ENCODE measurements around the gene C4A. TPM values are rescaled to one million over a fixed set of nuclear protein-coding genes. Genes with fewer than 3 reads are reported as not detected.
"Not testable (repeated sequence)": the region's sequence is repeated elsewhere in the genome, so short reads cannot be mapped to it uniquely, and the experiment has no call there.

C4A gene
- total and polyA plus RNA-seq, 10 of the 15 experiments (the other 5 are each of a cell fraction or from before 2014, with no cell fraction given) = 0.13 to 5.4 (median 0.88) TPM; not detected in 1

GRCh38 chr6:32005538-32005880 is 23.7 kb downstream of the C4A start:
- CTCF ChIA-PET; H3K36me3 ChIP-seq (ENCODE audit: control insufficient read depth in 2 of 2, insufficient read depth in 2 of 2, low read length in 1 of 2); RAD21 ChIA-PET (ENCODE audit: unreplicated experiment); H3K9ac ChIP-seq (ENCODE audit: control insufficient read depth, insufficient read depth, low read length); H3K27ac ChIP-seq (ENCODE audit: control insufficient read depth, insufficient read depth); intact Hi-C loops (cut with micrococcal nuclease; ENCODE audit: unreplicated experiment); H3K9me3 ChIP-seq (replicated peaks; ENCODE audit: control insufficient read depth, insufficient read depth, low read length); POLR2A ChIA-PET; H2AFZ ChIP-seq (ENCODE audit: control insufficient read depth, low read depth, low read length); SMC1A ChIA-PET (ENCODE audit: uncharacterized antibody, unreplicated experiment); H4K20me1 ChIP-seq (ENCODE audit: control insufficient read depth, insufficient read depth); H3K27me3 ChIP-seq (replicated peaks in 1 of 2; ENCODE audit: control insufficient read depth in 2 of 2, insufficient read depth in 2 of 2, low read length in 1 of 2); ATAC-seq; DNase-seq (ENCODE audit: low read depth, low spot score); BruUV-seq (replicated peaks); H3K4me3 ChIP-seq; in situ Hi-C loops (cut with MboI); FAIRE-seq; H3K4me1 ChIP-seq (ENCODE audit: control insufficient read depth, insufficient read depth, low read length); H3K4me2 ChIP-seq (ENCODE audit: control insufficient read depth, insufficient read depth); H3K79me2 ChIP-seq (ENCODE audit: control insufficient read depth, insufficient read depth, low read length): not testable (repeated sequence)
- WGBS (ENCODE audit: insufficient coverage, insufficient replicate concordance, low lambda C conversion rate, missing lambda C conversion rate) = no CpG with 5 or more reads among the region's 9 CpGs

GRCh38 chr6:32005991-32006529 is 24.2 kb downstream of the C4A start:
- H4K20me1 ChIP-seq (ENCODE audit: control insufficient read depth, insufficient read depth); H3K4me1 ChIP-seq (ENCODE audit: control insufficient read depth, insufficient read depth, low read length); H3K36me3 ChIP-seq (ENCODE audit: control insufficient read depth in 2 of 2, insufficient read depth in 2 of 2, low read length in 1 of 2); intact Hi-C loops (cut with micrococcal nuclease; ENCODE audit: unreplicated experiment); FAIRE-seq; H2AFZ ChIP-seq (ENCODE audit: control insufficient read depth, low read depth, low read length); BruUV-seq (replicated peaks); H3K27me3 ChIP-seq (replicated peaks in 1 of 2; ENCODE audit: control insufficient read depth in 2 of 2, insufficient read depth in 2 of 2, low read length in 1 of 2); H3K9ac ChIP-seq (ENCODE audit: control insufficient read depth, insufficient read depth, low read length); H3K4me3 ChIP-seq; RAD21 ChIA-PET (ENCODE audit: unreplicated experiment); H3K4me2 ChIP-seq (ENCODE audit: control insufficient read depth, insufficient read depth); H3K79me2 ChIP-seq (ENCODE audit: control insufficient read depth, insufficient read depth, low read length); CTCF ChIA-PET; DNase-seq (ENCODE audit: low read depth, low spot score); H3K9me3 ChIP-seq (replicated peaks; ENCODE audit: control insufficient read depth, insufficient read depth, low read length); POLR2A ChIA-PET; ATAC-seq; SMC1A ChIA-PET (ENCODE audit: uncharacterized antibody, unreplicated experiment); in situ Hi-C loops (cut with MboI); H3K27ac ChIP-seq (ENCODE audit: control insufficient read depth, insufficient read depth): not testable (repeated sequence)
- 65% methylated on average over 6 of the region's 8 CpGs for WGBS (ENCODE audit: insufficient coverage, insufficient replicate concordance, low lambda C conversion rate, missing lambda C conversion rate)

- BruUV-seq (replicated peaks); in situ Hi-C loops (cut with MboI); H3K9me3 ChIP-seq (replicated peaks; ENCODE audit: control insufficient read depth, insufficient read depth, low read length); H3K79me2 ChIP-seq (ENCODE audit: control insufficient read depth, insufficient read depth, low read length); H2AFZ ChIP-seq (ENCODE audit: control insufficient read depth, low read depth, low read length); H3K4me1 ChIP-seq (ENCODE audit: control insufficient read depth, insufficient read depth, low read length); RAD21 ChIA-PET (ENCODE audit: unreplicated experiment); CTCF ChIA-PET; H3K4me3 ChIP-seq; H3K4me2 ChIP-seq (ENCODE audit: control insufficient read depth, insufficient read depth); POLR2A ChIA-PET; DNase-seq (ENCODE audit: low read depth, low spot score); H3K36me3 ChIP-seq (ENCODE audit: control insufficient read depth in 2 of 2, insufficient read depth in 2 of 2, low read length in 1 of 2); H4K20me1 ChIP-seq (ENCODE audit: control insufficient read depth, insufficient read depth); intact Hi-C loops (cut with micrococcal nuclease; ENCODE audit: unreplicated experiment); H3K27me3 ChIP-seq (replicated peaks in 1 of 2; ENCODE audit: control insufficient read depth in 2 of 2, insufficient read depth in 2 of 2, low read length in 1 of 2); H3K27ac ChIP-seq (ENCODE audit: control insufficient read depth, insufficient read depth); SMC1A ChIA-PET (ENCODE audit: uncharacterized antibody, unreplicated experiment); FAIRE-seq; ATAC-seq; H3K9ac ChIP-seq (ENCODE audit: control insufficient read depth, insufficient read depth, low read length): not testable (repeated sequence)
- 63% methylated on average over 10 of the region's 12 CpGs for WGBS (ENCODE audit: insufficient coverage, insufficient replicate concordance, low lambda C conversion rate, missing lambda C conversion rate)
Observed at GRCh38 chr6:32007086-32007485, 25.2 kb downstream of the C4A start.

DNA sequence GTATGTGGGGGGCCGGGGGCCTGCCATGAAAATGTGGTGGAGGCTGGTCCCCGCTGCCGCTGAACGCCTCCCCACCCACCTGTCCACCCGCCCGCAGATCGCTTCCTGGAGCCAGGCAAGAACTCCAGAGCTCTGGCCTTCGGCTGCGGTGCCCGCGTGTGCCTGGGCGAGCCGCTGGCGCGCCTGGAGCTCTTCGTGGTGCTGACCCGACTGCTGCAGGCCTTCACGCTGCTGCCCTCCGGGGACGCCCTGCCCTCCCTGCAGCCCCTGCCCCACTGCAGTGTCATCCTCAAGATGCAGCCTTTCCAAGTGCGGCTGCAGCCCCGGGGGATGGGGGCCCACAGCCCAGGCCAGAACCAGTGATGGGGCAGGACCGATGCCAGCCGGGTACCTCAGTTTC is 26.2 kb downstream of the C4A start:
- H3K27me3 ChIP-seq (replicated peaks in 1 of 2; ENCODE audit: control insufficient read depth in 2 of 2, insufficient read depth in 2 of 2, low read length in 1 of 2); BruUV-seq (replicated peaks); SMC1A ChIA-PET (ENCODE audit: uncharacterized antibody, unreplicated experiment); H3K36me3 ChIP-seq (ENCODE audit: control insufficient read depth in 2 of 2, insufficient read depth in 2 of 2, low read length in 1 of 2); DNase-seq (ENCODE audit: low read depth, low spot score); H3K4me3 ChIP-seq; H3K27ac ChIP-seq (ENCODE audit: control insufficient read depth, insufficient read depth); CTCF ChIA-PET; H3K79me2 ChIP-seq (ENCODE audit: control insufficient read depth, insufficient read depth, low read length); POLR2A ChIA-PET; FAIRE-seq; H2AFZ ChIP-seq (ENCODE audit: control insufficient read depth, low read depth, low read length); H3K9ac ChIP-seq (ENCODE audit: control insufficient read depth, insufficient read depth, low read length); H3K4me2 ChIP-seq (ENCODE audit: control insufficient read depth, insufficient read depth); in situ Hi-C loops (cut with MboI); intact Hi-C loops (cut with micrococcal nuclease; ENCODE audit: unreplicated experiment); H3K4me1 ChIP-seq (ENCODE audit: control insufficient read depth, insufficient read depth, low read length); H4K20me1 ChIP-seq (ENCODE audit: control insufficient read depth, insufficient read depth); ATAC-seq; H3K9me3 ChIP-seq (replicated peaks; ENCODE audit: control insufficient read depth, insufficient read depth, low read length); RAD21 ChIA-PET (ENCODE audit: unreplicated experiment): not testable (repeated sequence)
- no CpG with 5 or more reads among the region's 24 CpGs for WGBS (ENCODE audit: insufficient coverage, insufficient replicate concordance, low lambda C conversion rate, missing lambda C conversion rate)

Data from GM12878 (cell line).